HCT116 (cell line): ENCODE results near the gene SNX4.

Experiments used
- EGR1 ChIP-seq: IDR thresholded peaks from 2 replicates; pipeline ENCODE4 v1.6.1; 2012; ENCODE audit warnings: low read depth
- ELF1 ChIP-seq: IDR thresholded peaks from 2 replicates; pipeline ENCODE4 v1.6.1; 2012; ENCODE audit warnings: low read depth, borderline replicate concordance
- EZH2 ChIP-seq: fragments of 200-600 bp; sonication (generic); IDR thresholded peaks from 2 replicates; pipeline ENCODE4 v1.6.1; 2017; ENCODE audit warnings: antibody characterized with exemption, mixed run types
- EZH2phosphoT487 ChIP-seq: fragments of 200-600 bp; IDR thresholded peaks from 2 replicates; pipeline ENCODE4 v1.6.1; 2018; ENCODE audit warnings: antibody characterized with exemption, borderline replicate concordance
- JUND ChIP-seq: IDR thresholded peaks from 2 replicates; pipeline ENCODE4 v1.6.1; 2012
- POLR2A ChIP-seq: IDR thresholded peaks from 2 replicates; pipeline ENCODE4 v1.7.0; 2011; ENCODE audit warnings: borderline replicate concordance; ENCODE audit not compliant: insufficient read depth, insufficient read length; ENCODE audit errors: extremely low read depth
- POLR2AphosphoS5 ChIP-seq: IDR thresholded peaks from 2 replicates; pipeline ENCODE4 v1.6.1; 2011; ENCODE audit warnings: mild to moderate bottlenecking, low read depth, low read length, moderate library complexity
- TCF7L2 ChIP-seq: IDR thresholded peaks from 2 replicates; pipeline ENCODE4 v1.7.0; 2011; ENCODE audit warnings: borderline replicate concordance, inconsistent platforms; ENCODE audit not compliant: insufficient read depth, insufficient read length; ENCODE audit errors: extremely low read depth
- TF ChIP-seq, protein P1 (sequence below), 3 experiments: fragments of 200-600 bp in 1 of 3; sonication (generic) in 1 of 3; IDR thresholded peaks in 2 of 3; conservative IDR thresholded peaks in 1 of 3; 2 replicates each; pipeline ENCODE4 v1.5.1; 2012 to 2017; ENCODE audit warnings: low read depth in 2 of 3, low read length in 2 of 3, antibody characterized with exemption in 1 of 3, borderline replicate concordance in 1 of 3, control low read depth in 1 of 3, mild to moderate bottlenecking in 1 of 3, mixed read lengths in 1 of 3, mixed run types in 1 of 3, moderate library complexity in 1 of 3; ENCODE audit not compliant: insufficient read depth in 1 of 3
- TF ChIP-seq, protein P2 (sequence below): IDR thresholded peaks from 2 replicates; pipeline ENCODE4 v1.6.1; 2012
- TF ChIP-seq, protein P3 (sequence below): IDR thresholded peaks from 2 replicates; pipeline ENCODE4 v1.6.1; 2011; ENCODE audit warnings: mild to moderate bottlenecking, low read length, moderate library complexity; ENCODE audit not compliant: insufficient replicate concordance; ENCODE audit errors: extremely low read depth

DNA sequence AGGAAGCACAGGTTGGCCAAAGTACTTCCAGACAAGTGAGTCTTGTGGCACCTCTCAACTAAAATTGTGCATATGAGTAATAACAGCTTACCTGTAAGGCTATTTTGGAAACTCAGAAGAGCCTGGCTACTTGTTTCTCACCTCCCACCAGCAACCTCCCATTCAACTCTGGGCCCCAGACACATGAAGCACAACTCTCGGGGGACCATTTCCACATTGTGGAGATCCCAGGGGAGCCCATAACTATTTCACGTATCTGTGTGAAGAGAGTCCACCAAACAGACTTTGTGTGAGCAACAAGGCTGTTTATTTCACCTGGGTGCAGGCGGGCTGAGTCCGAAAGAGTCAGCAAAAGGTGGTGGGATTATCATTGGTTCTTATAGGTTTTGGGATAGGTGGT lies 5.2 kb upstream of the SNX4 start:
- TF ChIP-seq, protein P1, sequence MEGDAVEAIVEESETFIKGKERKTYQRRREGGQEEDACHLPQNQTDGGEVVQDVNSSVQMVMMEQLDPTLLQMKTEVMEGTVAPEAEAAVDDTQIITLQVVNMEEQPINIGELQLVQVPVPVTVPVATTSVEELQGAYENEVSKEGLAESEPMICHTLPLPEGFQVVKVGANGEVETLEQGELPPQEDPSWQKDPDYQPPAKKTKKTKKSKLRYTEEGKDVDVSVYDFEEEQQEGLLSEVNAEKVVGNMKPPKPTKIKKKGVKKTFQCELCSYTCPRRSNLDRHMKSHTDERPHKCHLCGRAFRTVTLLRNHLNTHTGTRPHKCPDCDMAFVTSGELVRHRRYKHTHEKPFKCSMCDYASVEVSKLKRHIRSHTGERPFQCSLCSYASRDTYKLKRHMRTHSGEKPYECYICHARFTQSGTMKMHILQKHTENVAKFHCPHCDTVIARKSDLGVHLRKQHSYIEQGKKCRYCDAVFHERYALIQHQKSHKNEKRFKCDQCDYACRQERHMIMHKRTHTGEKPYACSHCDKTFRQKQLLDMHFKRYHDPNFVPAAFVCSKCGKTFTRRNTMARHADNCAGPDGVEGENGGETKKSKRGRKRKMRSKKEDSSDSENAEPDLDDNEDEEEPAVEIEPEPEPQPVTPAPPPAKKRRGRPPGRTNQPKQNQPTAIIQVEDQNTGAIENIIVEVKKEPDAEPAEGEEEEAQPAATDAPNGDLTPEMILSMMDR (IDR thresholded peaks at IDR 0.05 in 2 of 3, conservative IDR thresholded peaks at IDR 0.05 in 1 of 3; ENCODE audit: borderline replicate concordance in 1 of 3, insufficient read depth in 1 of 3, low read depth in 2 of 3, low read length in 2 of 3), result no peak
- TF ChIP-seq EZH2, result no peak
- TF ChIP-seq EGR1, result no peak
- no peak for TF ChIP-seq ELF1
- no peak for TF ChIP-seq TCF7L2
- TF ChIP-seq POLR2AphosphoS5, result no peak
- no peak for TF ChIP-seq JUND
- TF ChIP-seq, protein P2, sequence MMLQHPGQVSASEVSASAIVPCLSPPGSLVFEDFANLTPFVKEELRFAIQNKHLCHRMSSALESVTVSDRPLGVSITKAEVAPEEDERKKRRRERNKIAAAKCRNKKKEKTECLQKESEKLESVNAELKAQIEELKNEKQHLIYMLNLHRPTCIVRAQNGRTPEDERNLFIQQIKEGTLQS, result no peak
- no peak for TF ChIP-seq POLR2A
- TF ChIP-seq, protein P3, sequence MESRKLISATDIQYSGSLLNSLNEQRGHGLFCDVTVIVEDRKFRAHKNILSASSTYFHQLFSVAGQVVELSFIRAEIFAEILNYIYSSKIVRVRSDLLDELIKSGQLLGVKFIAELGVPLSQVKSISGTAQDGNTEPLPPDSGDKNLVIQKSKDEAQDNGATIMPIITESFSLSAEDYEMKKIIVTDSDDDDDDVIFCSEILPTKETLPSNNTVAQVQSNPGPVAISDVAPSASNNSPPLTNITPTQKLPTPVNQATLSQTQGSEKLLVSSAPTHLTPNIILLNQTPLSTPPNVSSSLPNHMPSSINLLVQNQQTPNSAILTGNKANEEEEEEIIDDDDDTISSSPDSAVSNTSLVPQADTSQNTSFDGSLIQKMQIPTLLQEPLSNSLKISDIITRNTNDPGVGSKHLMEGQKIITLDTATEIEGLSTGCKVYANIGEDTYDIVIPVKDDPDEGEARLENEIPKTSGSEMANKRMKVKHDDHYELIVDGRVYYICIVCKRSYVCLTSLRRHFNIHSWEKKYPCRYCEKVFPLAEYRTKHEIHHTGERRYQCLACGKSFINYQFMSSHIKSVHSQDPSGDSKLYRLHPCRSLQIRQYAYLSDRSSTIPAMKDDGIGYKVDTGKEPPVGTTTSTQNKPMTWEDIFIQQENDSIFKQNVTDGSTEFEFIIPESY, result no peak
- TF ChIP-seq EZH2phosphoT487, result no peak
